GM23338 (cell line): ENCODE data around the gene ATP7A. TPM values are rescaled to one million over a fixed set of nuclear protein-coding genes. Genes with fewer than 3 reads are reported as not detected.

Experiments
- CREB1 ChIP-seq: fragments of 250-450 bp; sonication (Bioruptor Pico); IDR thresholded peaks from 2 replicates; pipeline ENCODE4 v1.5.0; 2020; ENCODE audit warnings: low read depth, mild to moderate bottlenecking, moderate library complexity
- CTCF ChIP-seq, 2 experiments: fragments of 200-600 bp in 1 of 2; sonication (generic) in 1 of 2; conservative IDR thresholded peaks; 2 replicates each; pipeline versions ENCODE4 v1.5.1 to v1.6.1; 2016 to 2017; ENCODE audit warnings: antibody characterized with exemption in 2 of 2, low read depth in 2 of 2, mild to moderate bottlenecking in 2 of 2, moderate library complexity in 1 of 2
- JUNB ChIP-seq: IDR thresholded peaks from one replicate; pipeline ENCODE4 v1.6.1; 2016; ENCODE audit warnings: antibody characterized with exemption; ENCODE audit not compliant: unreplicated experiment
- POLR2AphosphoS5 ChIP-seq: IDR thresholded peaks from 2 replicates; pipeline ENCODE4 v1.6.1; 2016; ENCODE audit warnings: antibody characterized with exemption, low read depth
- REST ChIP-seq: IDR thresholded peaks from one replicate; pipeline ENCODE4 v1.6.1; 2018; ENCODE audit warnings: antibody characterized with exemption; ENCODE audit not compliant: unreplicated experiment
- STAT1 ChIP-seq: IDR thresholded peaks from one replicate; pipeline ENCODE4 v1.6.1; 2016; ENCODE audit warnings: antibody characterized with exemption; ENCODE audit not compliant: unreplicated experiment
- ZNF114 ChIP-seq: fragments of 250-450 bp; sonication (Bioruptor Pico); IDR thresholded peaks from 2 replicates; pipeline ENCODE4 v1.5.0; 2020; ENCODE audit warnings: mild to moderate bottlenecking, moderate library complexity
- ZNF331 ChIP-seq: fragments of 250-450 bp; sonication (Bioruptor Pico); IDR thresholded peaks from 2 replicates; pipeline ENCODE4 v1.5.0; 2020; ENCODE audit warnings: low read depth, mild to moderate bottlenecking, moderate library complexity
- polyA plus RNA-seq: library from polyadenylated mRNA; unstranded; fragments of >200 nt; fragmentation: Nextera tagmentation; extraction: Ambion mirVana; gene quantifications from 2 replicates; pipeline ENCODE4 v1.2.1, GENCODE V29; 2016
- total RNA-seq: library from RNA; depleted of rRNA; stranded (reverse); fragments of >200 nt; shearing (Covaris generic); gene quantifications from 2 replicates; pipeline ENCODE4 v1.2.3, GENCODE V29; 2014
- TF ChIP-seq, protein P1 (sequence below): fragments of 250-450 bp; sonication (Bioruptor Pico); IDR thresholded peaks from 2 replicates; pipeline ENCODE4 v1.5.0; 2020; ENCODE audit warnings: mild to moderate bottlenecking, moderate library complexity

The ATP7A gene
- total and polyA plus RNA-seq, 2 experiments from 2014 or later, result 2.2 to 3.1 TPM

DNA sequence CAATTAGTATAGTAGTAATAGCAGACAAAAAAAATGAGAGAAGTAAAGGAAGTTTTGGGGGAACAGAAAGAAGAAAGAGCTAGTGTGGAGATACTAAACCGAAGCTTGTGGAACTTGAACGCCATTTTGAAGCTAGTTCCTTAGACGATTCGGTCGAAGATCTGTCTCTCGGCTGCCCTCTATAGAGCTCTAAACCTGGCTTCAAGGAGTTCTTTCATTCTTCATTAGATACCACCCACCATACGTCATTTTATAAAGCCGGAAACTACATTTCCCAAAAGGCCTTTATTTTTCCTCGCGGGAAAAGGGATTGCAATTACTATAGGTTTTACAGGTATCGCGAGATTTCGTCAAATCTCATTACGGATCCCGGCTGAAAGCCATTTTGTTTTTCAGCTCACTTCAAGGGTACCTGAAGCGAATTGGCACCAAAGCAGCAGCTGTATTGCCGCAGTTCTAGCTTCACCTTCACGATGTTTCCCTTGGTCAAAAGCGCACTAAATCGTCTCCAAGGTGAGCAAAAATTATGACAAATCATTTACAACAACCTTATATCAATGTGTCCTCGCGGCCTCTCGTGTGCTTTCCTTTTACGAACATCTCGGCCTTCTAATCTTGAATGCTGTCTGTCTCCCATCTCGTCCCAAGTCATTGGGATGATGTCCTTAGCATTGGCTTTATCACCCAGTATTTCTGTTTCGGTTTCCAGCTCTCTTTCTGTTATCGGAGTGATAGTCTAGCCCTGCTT lies 11.2 kb upstream of the ATP7A start, which contains the start of gene COX7B (continued):
- TF ChIP-seq, protein P1, sequence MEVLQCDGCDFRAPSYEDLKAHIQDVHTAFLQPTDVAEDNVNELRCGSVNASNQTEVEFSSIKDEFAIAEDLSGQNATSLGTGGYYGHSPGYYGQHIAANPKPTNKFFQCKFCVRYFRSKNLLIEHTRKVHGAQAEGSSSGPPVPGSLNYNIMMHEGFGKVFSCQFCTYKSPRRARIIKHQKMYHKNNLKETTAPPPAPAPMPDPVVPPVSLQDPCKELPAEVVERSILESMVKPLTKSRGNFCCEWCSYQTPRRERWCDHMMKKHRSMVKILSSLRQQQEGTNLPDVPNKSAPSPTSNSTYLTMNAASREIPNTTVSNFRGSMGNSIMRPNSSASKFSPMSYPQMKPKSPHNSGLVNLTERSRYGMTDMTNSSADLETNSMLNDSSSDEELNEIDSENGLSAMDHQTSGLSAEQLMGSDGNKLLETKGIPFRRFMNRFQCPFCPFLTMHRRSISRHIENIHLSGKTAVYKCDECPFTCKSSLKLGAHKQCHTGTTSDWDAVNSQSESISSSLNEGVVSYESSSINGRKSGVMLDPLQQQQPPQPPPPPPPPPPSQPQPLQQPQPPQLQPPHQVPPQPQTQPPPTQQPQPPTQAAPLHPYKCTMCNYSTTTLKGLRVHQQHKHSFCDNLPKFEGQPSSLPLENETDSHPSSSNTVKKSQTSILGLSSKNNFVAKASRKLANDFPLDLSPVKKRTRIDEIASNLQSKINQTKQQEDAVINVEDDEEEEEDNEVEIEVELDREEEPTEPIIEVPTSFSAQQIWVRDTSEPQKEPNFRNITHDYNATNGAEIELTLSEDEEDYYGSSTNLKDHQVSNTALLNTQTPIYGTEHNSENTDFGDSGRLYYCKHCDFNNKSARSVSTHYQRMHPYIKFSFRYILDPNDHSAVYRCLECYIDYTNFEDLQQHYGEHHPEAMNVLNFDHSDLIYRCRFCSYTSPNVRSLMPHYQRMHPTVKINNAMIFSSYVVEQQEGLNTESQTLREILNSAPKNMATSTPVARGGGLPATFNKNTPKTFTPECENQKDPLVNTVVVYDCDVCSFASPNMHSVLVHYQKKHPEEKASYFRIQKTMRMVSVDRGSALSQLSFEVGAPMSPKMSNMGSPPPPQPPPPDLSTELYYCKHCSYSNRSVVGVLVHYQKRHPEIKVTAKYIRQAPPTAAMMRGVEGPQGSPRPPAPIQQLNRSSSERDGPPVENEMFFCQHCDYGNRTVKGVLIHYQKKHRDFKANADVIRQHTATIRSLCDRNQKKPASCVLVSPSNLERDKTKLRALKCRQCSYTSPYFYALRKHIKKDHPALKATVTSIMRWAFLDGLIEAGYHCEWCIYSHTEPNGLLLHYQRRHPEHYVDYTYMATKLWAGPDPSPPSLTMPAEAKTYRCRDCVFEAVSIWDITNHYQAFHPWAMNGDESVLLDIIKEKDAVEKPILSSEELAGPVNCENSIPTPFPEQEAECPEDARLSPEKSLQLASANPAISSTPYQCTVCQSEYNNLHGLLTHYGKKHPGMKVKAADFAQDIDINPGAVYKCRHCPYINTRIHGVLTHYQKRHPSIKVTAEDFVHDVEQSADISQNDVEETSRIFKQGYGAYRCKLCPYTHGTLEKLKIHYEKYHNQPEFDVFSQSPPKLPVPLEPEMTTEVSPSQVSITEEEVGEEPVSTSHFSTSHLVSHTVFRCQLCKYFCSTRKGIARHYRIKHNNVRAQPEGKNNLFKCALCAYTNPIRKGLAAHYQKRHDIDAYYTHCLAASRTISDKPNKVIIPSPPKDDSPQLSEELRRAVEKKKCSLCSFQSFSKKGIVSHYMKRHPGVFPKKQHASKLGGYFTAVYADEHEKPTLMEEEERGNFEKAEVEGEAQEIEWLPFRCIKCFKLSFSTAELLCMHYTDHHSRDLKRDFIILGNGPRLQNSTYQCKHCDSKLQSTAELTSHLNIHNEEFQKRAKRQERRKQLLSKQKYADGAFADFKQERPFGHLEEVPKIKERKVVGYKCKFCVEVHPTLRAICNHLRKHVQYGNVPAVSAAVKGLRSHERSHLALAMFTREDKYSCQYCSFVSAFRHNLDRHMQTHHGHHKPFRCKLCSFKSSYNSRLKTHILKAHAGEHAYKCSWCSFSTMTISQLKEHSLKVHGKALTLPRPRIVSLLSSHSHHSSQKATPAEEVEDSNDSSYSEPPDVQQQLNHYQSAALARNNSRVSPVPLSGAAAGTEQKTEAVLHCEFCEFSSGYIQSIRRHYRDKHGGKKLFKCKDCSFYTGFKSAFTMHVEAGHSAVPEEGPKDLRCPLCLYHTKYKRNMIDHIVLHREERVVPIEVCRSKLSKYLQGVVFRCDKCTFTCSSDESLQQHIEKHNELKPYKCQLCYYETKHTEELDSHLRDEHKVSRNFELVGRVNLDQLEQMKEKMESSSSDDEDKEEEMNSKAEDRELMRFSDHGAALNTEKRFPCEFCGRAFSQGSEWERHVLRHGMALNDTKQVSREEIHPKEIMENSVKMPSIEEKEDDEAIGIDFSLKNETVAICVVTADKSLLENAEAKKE (CRISPR knock-in tag), result no peak
- no peak for TF ChIP-seq JUNB
- TF ChIP-seq POLR2AphosphoS5, result peak; percentile 76
- peak; percentile 90 for TF ChIP-seq CREB1 (CRISPR knock-in tag)
- no peak for TF ChIP-seq STAT1
- TF ChIP-seq ZNF331 (CRISPR knock-in tag), result no peak
- peak in 1 of 2 experiments; percentile 52; a peak in 3 of 4 replicates for TF ChIP-seq CTCF (conservative IDR thresholded peaks at IDR 0.05; ENCODE audit: low read depth in 2 of 2)
- TF ChIP-seq REST, result no peak
- TF ChIP-seq ZNF114 (CRISPR knock-in tag), result no peak
